GM12878 (cell line): Measurements from ENCODE around the gene DONSON. TPM values are rescaled to one million over a fixed set of nuclear protein-coding genes. Genes with fewer than 3 reads are reported as not detected.
A peak's percentile ranks its signal among the peaks of the same experiment; 100 is the strongest.

Experiments used
- CBX3 ChIP-seq: fragments of 200-600 bp; sonication (generic); IDR thresholded peaks from 2 replicates; pipeline ENCODE4 v1.6.1; 2016; ENCODE audit warnings: low read depth, borderline replicate concordance
- CEBPB ChIP-seq, 2 experiments: fragments of 150-350 bp in 1 of 2; IDR thresholded peaks; 2 replicates each; pipeline ENCODE4 v1.6.1; 2012 to 2014; ENCODE audit warnings: low read depth in 2 of 2, low read length in 2 of 2, borderline replicate concordance in 1 of 2, inconsistent platforms in 1 of 2
- E2F4 ChIP-seq: IDR thresholded peaks from 2 replicates; pipeline ENCODE4 v1.6.1; 2012; ENCODE audit warnings: low read depth, low read length, improper control_type of control experiment
- HDAC2 ChIP-seq: fragments of 200-600 bp; sonication (generic); IDR thresholded peaks from 2 replicates; pipeline ENCODE4 v1.6.1; 2017
- IRF5 ChIP-seq: fragments of 450-650 bp; IDR thresholded peaks from 2 replicates; pipeline ENCODE4 v1.6.1; 2017; ENCODE audit warnings: borderline replicate concordance
- JUND ChIP-seq: IDR thresholded peaks from 2 replicates; pipeline ENCODE4 v1.6.1; 2012; ENCODE audit warnings: low read depth, mild to moderate bottlenecking, low read length, improper control_type of control experiment, moderate library complexity
- MTA3 ChIP-seq: IDR thresholded peaks from 2 replicates; pipeline ENCODE4 v1.6.1; 2012; ENCODE audit warnings: low read length, inconsistent platforms, borderline replicate concordance
- NFYB ChIP-seq: IDR thresholded peaks from 2 replicates; pipeline ENCODE4 v1.6.1; 2011; ENCODE audit warnings: low read depth, mild to moderate bottlenecking, low read length, improper control_type of control experiment, moderate library complexity; ENCODE audit not compliant: insufficient read depth
- NR2F1 ChIP-seq: fragments of 450-650 bp; conservative IDR thresholded peaks from 2 replicates; pipeline ENCODE4 v1.6.1; 2017; ENCODE audit warnings: mild to moderate bottlenecking
- PKNOX1 ChIP-seq: fragments of 450-650 bp; IDR thresholded peaks from 2 replicates; pipeline ENCODE4 v1.6.1; 2016; ENCODE audit warnings: mild to moderate bottlenecking
- POLR2A ChIP-seq: IDR thresholded peaks from 2 replicates; pipeline ENCODE4 v1.6.1; 2011; ENCODE audit warnings: low read depth, mild to moderate bottlenecking, low read length
- PRDM15 ChIP-seq: fragments of 450-650 bp; formaldehyde crosslinking; IDR thresholded peaks from 2 replicates; pipeline ENCODE4 v1.4.0; 2020; ENCODE audit warnings: mild to moderate bottlenecking, moderate library complexity
- SIN3A ChIP-seq: IDR thresholded peaks from 2 replicates; pipeline ENCODE4 v1.6.1; 2012; ENCODE audit warnings: low read depth, low read length, improper control_type of control experiment
- SMAD1 ChIP-seq: fragments of 450-650 bp; IDR thresholded peaks from 2 replicates; pipeline ENCODE4 v1.6.1; 2018; ENCODE audit warnings: mild to moderate bottlenecking, low read depth; ENCODE audit not compliant: partially characterized antibody
- SMAD5 ChIP-seq: IDR thresholded peaks from 2 replicates; pipeline ENCODE4 v1.6.1; 2016; ENCODE audit warnings: antibody characterized with exemption, low read depth
- SREBF1 ChIP-seq: IDR thresholded peaks from 2 replicates; pipeline ENCODE4 v1.6.1; 2012; ENCODE audit warnings: mild to moderate bottlenecking, low read length
- SREBF2 ChIP-seq: IDR thresholded peaks from 2 replicates; pipeline ENCODE4 v1.6.1; 2012; ENCODE audit warnings: mild to moderate bottlenecking, low read length
- TCF3 ChIP-seq: IDR thresholded peaks from 2 replicates; pipeline ENCODE4 v1.6.1; 2012; ENCODE audit warnings: low read depth, mild to moderate bottlenecking, low read length, borderline replicate concordance; ENCODE audit not compliant: insufficient read depth
- USF2 ChIP-seq: IDR thresholded peaks from 2 replicates; pipeline ENCODE4 v1.6.1; 2011; ENCODE audit warnings: low read depth, low read length, improper control_type of control experiment, borderline replicate concordance
- polyA plus RNA-seq, 11 experiments: library from polyadenylated mRNA; depleted of rRNA in 4 of 11; unstranded in 6 of 11; stranded (reverse) in 5 of 11; fragments of >200 nt; fragmentation: Nextera tagmentation in 4 of 11; fragmentation: Illumina TruSeq in 1 of 11; extraction: Ambion mirVana in 4 of 11; extraction: Trizol in 1 of 11; gene quantifications; 1 replicate in 1 of 11; 2 replicates in 10 of 11; pipeline versions ENCODE4 v1.2.1 to v1.2.3, GENCODE V29; 2011 to 2016; ENCODE audit warnings: inconsistent platforms in 2 of 11, missing spikeins in 2 of 11, low read depth in 1 of 11
- total RNA-seq, 4 experiments: library from RNA; depleted of rRNA in 3 of 4; stranded (reverse); fragments of >200 nt in 3 of 4; fragmentation: Illumina TruSeq in 1 of 4; extraction: Trizol in 1 of 4; gene quantifications; 2 replicates each; pipeline versions ENCODE4 v1.2.1 to v1.2.3, GENCODE V29; 2013 to 2021

Gene DONSON
- total and polyA plus RNA-seq, 10 of the 15 experiments (the other 5 are each of a cell fraction or from before 2014, with no cell fraction given): 13.6 to 51.2 (median 32.2) TPM

GRCh38 chr21:33542640-33543504 lies 45.6 kb downstream of the DONSON start, which contains the start of gene SON (continued):
- TF ChIP-seq MTA3 (no peak), NFYB (peak; percentile 98), SIN3A (peak; percentile 82; the same call in 1 of the 2 replicates), HDAC2 (no peak), PKNOX1 (peak; percentile 75), SREBF1 (no peak), TCF3 (peak; percentile 59; the same call in 1 of the 2 replicates), PRDM15 (CRISPR knock-in tag) (no peak), SMAD5 (peak; percentile 80; the same call in 1 of the 2 replicates), NR2F1 (no peak), CBX3 (no peak), POLR2A (peak; percentile 89), USF2 (no peak), CEBPB (IDR thresholded peaks at IDR 0.05; ENCODE audit: borderline replicate concordance in 1 of 2, low read depth in 2 of 2, low read length in 2 of 2) (no peak; a peak in 1 of 4 replicates), IRF5 (no peak), JUND (no peak), SMAD1 (peak; percentile 57), SREBF2 (0 out of 2 replicates have a peak, but pooled peaks have one; percentile 11), E2F4 (no peak)
